NCI-H1092 (cell line): Measurements from ENCODE around the gene PRELP.

Experiments used
- DNase-seq: peaks from one replicate; lab custom pipeline; 2025; lab: John Stamatoyannopoulos, UW

PRELP gene

GRCh38 chr1:203478986-203479385 is 3.4 kb downstream of the PRELP start:
- no peak for DNase-seq

- no peak for DNase-seq
These were observed 4.0 kb downstream of the PRELP start for GRCh38 chr1:203479646-203480045.

GRCh38 chr1:203480084-203480483 is 4.5 kb downstream of the PRELP start:
- no peak for DNase-seq

- peak; percentile 79 for DNase-seq
These were observed 5.0 kb downstream of the PRELP start for GRCh38 chr1:203480525-203481084.

GRCh38 chr1:203481196-203481595 is 5.6 kb downstream of the PRELP start:
- no peak for DNase-seq

GRCh38 chr1:203486618-203487370 is 11.2 kb downstream of the PRELP start:
- DNase-seq, result no peak

- DNase-seq, result no peak
These were observed 12.9 kb downstream of the PRELP start for GRCh38 chr1:203488539-203488938.

- DNase-seq, result no peak
These were observed 15.0 kb downstream of the PRELP start for GRCh38 chr1:203490607-203491006.

GRCh38 chr1:203491664-203492063 is 16.1 kb downstream of the PRELP start:
- DNase-seq, result no peak

GRCh38 chr1:203492082-203492747 is 16.6 kb downstream of the PRELP start:
- peak; percentile 74 for DNase-seq

- DNase-seq, result no peak
These were observed 17.1 kb downstream of the PRELP start for GRCh38 chr1:203492748-203493130.

- DNase-seq, result no peak
These were observed 18.3 kb downstream of the PRELP start, which contains the start of gene OPTC for GRCh38 chr1:203493901-203494300. Gene OPTC (plus strand): TSS chr1:203494153. CDS start chr1:203496006, 1,853 bp downstream.

GRCh38 chr1:203495845-203496244 is 20.2 kb downstream of the PRELP start:
- DNase-seq, result no peak

GRCh38 chr1:203497269-203497777 is 21.7 kb downstream of the PRELP start:
- DNase-seq, result no peak

- no peak for DNase-seq
These were observed 24.2 kb downstream of the PRELP start for GRCh38 chr1:203499643-203500278.

- DNase-seq, result no peak
These were observed 24.7 kb downstream of the PRELP start for GRCh38 chr1:203500279-203500678.

- DNase-seq, result no peak
These were observed 28.2 kb downstream of the PRELP start for GRCh38 chr1:203503836-203504235.

- DNase-seq, result peak; percentile 89
These were observed 29.0 kb downstream of the PRELP start for GRCh38 chr1:203504400-203505250.

- DNase-seq, result no peak
These were observed 30.1 kb downstream of the PRELP start for GRCh38 chr1:203505526-203506204.

- peak; percentile 8 for DNase-seq
These were observed 31.4 kb downstream of the PRELP start for GRCh38 chr1:203506858-203507626.
